ENCODE measurements around the gene RCN1.
"Not testable (repeated sequence)": the region's sequence is repeated elsewhere in the genome, so short reads cannot be mapped to it uniquely, and the experiment has no call there.

RCN1 gene

DNA sequence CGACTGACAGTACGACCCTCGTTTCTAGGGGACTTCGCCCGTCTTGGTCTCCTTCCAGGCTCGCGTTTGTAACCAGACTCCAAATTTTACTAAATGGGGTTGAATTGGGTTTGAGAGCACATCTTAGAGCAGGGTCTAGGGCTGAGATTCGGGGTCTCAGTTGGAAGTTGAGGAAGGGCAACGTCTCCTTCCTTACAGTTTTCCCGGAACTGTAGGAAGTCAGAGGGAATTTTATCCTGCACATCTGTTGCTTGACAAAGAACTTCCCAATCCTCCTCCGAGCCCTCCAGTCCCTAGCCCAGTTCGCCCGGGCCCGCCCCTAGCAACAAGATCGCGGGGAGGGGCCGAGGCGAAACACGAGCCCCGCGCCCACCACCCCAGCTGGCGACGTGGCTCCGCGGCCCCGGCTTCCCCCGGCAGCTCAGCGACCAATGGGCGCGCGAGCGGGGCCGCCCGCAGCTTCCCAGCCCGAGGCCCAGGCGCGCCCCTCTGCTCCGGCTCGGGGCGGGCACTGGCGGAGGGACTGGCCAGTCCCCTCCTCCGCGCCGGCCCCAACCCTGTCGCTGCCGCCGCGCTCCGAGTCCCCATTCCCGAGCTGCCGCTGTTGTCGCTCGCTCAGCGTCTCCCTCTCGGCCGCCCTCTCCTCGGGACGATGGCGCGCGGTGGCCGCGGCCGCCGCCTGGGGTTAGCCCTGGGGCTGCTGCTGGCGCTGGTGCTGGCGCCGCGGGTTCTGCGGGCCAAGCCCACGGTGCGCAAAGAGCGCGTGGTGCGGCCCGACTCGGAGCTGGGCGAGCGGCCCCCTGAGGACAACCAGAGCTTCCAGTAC, at the start of gene RCN1:
TSS of gene RCN1 (plus strand) at position 530 of the 826 bp plus-strand sequence. CDS start at position 653, 123 bp downstream.
- DNase-seq: peak; percentile 79

- DNase-seq: no peak
Observed at GRCh38 chr11:32043737-32044136, 47.1 kb upstream of the RCN1 start.

DNA sequence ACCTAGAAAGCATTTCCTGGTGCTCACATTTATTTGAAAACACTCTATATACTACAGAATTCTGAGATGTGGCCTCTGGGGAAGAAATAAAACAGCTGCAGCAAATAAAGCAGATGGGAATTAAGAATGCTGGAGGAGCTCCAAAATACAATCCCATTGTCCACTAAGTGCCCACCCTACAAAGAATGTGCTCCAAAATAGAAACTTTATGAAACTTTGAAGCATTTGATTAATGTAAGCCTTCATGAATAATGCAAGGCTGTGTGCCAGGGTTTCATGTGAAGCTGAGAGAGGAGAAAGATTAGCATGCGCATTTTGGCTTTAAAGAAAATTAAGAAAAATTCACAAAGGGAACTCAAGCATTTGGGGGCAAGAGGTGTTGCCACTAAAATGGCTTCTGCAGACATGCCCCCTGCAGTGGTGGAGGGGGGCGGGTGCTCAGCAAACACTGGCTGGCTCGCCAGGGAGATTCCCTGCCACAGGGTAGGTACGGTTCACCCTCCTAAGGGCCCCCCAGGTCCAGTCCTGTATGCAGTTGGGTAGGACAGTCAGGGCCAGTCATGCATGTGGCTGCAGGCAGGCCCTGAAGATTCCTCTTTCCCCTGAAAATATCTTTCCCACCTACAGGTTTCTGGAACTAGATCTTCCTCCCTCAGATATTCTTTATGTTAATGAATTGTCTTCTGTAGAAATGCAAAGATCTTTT, 46.6 kb upstream of the RCN1 start:
- no peak for DNase-seq

GRCh38 chr11:32045456-32045855, 45.4 kb upstream of the RCN1 start:
- DNase-seq: no peak

DNA sequence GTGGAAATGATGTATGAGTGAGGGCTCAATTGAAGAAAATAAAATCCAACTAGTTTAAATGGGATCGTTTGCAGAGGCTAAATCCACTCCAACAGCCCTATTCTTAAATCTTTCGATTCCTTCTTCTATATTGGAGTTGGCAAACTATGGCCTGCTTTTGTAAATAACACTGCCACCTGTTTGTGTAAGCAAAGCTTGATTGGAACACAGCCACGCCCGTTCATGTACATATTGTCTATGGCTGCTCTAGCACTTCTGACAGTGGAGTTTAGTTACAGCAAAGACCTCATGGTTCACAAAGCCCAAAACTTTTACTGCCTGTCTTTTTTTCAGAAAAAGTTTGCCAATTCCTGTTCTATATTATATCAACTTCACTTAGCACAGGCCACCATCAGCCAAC, 40.6 kb upstream of the RCN1 start:
- no peak for DNase-seq

- DNase-seq: peak; percentile 32
Observed at GRCh38 chr11:32052215-32052614, 38.7 kb upstream of the RCN1 start.

GRCh38 chr11:32053151-32053888, 37.6 kb upstream of the RCN1 start:
- DNase-seq: no peak

DNA sequence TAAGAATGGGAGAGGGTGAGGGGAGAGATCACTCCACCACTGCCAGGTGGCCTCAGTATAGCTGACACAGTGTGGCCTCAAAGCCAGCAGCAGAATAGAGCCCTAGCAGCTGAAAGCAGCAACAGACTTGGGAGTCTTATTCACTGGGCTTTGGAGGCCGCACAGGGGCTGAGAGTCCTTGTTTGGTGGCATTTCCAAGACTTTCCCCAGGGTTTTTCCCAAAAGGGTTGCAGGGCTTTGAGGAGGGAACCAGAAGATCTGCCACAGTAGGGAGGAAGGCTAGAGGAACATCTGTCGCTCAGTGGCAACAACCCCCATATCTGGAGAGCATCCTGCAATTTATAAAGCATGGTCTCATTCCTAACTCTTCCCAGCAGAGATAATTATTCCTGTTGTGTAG, 35.0 kb upstream of the RCN1 start:
- DNase-seq: no peak

DNA sequence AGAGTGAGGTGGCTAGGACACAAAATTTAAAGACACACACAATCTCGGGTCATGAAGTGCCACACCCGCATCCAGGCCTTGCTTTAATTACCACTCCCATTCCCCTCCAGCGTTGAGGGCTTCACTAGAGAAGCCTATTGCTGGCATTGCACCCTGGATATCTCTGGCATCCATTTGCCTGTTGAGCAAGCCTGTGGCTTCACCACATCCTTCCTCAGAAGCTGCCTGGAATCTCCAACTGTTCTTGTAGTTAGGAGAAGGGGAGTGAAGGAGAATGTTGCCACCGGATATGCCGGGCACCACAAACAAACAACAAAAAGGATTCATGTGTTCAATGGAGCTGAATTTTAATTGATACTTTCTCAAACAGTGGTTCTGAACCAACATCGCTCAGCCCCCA, 34.4 kb upstream of the RCN1 start:
- DNase-seq: no peak

DNA sequence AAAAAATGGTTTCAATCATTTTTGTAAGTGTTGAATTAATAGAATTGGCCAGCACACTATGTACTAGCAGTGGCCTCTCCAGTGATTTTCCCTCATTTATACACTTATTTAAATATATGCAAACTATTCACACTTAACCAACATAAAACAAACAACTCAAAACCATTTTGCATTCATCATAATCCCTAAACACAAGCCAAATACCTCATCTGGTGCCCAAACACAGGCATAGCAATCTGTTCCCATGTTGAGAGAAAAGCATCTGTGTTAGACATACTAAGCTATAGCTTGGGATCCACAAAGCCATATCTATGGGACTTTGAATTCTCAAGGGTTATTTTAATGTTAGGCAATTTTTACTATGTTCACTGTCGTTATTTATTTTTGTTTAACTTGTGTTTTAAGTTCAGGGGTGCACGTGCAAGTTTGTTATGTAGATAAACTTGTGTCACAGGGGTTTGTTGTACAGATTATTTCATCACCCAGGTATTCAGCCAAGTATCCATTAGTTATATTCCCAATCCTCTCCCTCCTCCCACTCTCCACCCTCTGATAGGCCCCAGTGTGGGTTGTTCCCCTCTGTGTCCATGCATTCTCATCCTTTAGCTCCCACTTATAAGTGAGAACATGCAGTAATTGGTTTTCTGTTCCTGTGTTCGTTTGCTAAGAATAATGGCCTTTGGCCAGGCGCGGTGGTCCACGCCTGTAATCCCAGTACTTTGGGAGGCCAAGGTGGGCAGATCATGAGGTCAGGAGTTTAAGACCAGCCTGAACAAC, 31.0 kb upstream of the RCN1 start:
- no peak for DNase-seq

DNA sequence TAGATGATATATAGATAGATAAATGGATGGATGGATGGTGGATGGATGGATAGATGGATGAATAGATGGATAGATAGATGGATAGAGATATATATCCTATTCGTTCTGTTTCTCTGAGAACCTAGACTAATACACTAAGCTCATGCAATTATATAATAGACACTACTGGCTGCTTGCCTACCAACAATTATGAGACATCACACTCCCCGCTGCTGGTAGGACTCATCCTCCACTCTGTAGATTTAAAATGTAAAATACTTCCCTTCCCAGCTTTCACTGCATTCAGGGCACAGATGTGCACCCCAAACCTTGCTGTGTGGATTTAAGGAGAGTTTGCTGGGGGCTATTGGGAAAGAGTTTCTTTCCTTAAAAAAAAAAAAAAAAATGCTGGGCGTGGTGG, 28.3 kb upstream of the RCN1 start:
- DNase-seq: no peak

DNA sequence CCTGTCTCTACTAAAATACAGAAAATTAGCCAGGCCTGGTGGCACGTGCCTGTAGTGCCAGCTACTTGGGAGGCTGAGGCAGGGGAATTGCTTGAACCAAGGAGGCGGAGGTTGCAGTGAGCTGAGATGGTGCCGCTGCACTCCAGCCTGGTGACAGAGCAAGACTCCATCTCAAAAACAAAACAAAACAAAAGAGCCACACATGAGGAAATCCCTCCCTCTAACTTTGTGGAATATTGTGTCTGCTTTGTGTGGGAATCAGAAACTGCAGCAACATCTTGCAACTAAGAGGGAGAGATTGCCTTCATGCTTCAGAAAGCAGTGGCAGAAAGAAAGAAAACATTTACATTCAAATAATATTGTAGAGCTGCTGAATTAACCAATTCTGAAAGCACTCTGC, 27.8 kb upstream of the RCN1 start:
- not testable (repeated sequence) for DNase-seq

DNA sequence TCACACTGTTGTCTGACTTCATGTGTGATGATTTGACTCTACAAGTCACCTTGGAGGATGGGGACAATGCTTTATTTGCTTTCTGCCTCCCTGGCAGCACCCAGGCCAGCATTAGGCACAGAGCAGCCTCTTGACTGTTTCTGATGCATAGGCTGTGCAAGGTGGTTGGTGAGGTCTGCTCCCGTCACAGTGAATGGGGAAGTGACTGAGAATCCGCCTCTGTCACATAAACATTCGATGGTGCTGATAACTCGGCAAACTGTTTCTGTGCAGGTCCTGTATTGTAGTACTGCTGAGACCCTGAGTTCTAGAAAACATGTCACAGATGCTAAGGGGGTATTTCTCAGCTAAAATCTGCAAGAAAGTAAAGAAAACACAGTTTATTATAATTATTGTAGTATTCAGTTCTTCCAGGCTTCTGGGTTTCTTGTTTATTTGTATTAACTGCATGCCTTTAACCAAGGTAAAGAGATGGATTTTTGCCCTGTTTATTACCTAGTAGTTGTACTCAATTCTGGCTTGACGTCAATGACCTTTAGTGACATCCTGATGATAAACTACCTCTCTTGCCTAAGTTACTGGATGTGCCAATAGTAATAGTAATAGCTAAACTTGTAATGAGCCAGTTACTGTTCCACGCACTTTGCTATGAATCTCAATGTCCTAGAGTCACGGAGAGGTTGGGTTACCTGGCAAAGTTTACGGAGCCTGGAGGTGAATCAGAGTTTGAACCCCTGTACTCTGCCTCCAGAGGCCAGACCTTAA, 24.8 kb upstream of the RCN1 start:
- DNase-seq: no peak

DNA sequence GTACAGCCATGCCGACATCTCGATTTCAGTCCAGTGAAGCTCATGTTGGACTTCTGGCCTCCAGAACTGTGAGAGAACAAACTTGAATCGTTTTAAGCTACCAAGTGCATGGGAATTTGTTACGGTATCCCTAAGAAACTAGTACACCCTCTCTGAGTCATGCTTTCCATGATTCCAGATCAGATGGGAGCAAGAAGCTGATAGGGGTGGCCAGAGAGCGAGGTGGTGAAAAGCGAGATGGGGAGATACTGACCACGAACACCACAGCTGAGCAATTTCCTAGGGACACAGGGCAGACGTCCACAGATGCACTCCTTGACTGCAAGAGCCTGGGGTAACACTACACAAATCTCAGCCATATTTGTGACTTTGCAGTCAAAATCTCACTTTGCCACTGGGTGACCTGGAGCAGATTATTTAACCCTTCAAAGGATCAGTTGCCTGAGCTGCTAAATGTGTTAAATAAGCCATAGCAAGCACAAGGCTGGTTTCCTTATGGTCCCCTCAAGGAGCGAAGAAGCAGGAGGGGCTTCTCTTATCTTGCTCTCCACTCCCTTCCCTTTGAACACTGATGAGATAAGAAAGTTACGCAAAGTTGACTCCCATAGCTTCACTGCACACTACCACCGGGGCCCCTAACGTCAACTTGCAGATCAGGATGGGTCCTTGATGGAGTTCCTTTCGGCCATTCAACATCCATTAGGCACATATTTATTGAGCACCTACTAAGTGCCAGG, 22.6 kb upstream of the RCN1 start:
- DNase-seq: no peak

- DNase-seq: no peak
Observed at GRCh38 chr11:32069361-32070058, 21.4 kb upstream of the RCN1 start.

GRCh38 chr11:32070692-32071091, 20.2 kb upstream of the RCN1 start:
- DNase-seq: no peak

- DNase-seq: no peak
Observed at GRCh38 chr11:32071811-32072210, 19.1 kb upstream of the RCN1 start.

DNA sequence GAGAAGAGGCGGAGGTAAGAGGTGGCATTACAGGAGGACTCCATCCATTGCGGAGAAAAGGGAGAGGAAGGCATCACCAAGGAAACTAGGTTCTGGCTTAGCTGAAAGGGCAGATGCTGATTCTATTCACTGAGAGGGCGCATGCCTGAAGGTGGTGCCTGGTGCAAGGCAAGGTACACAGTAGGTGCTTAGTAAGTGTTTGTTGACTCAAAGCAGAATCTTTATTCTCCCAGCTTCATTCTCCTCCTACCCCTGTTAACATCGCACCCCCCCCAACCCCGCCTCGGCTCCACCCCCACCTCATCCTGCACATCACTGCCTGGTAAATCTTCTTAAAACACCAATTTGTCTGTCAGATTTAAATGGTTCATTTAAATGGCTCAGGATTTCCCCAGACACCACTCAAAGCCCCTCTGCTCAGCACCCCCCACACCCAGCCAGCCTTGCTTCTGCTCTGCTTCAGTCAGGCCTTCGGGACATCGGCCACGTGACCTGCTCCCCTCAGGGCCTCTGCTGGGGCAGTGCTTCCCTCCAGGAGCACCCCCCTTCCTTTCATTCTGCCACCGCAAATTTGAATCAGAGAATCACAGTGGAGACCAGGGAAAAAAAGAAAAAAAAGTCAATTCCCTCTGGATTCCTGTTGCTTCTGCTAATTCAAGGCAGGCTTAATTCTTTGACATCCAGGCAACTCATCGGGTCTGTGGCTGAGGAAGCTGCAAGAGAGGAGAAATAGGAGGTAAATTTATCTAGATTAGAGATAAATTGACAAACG, 17.8 kb upstream of the RCN1 start:
- DNase-seq: no peak

DNA sequence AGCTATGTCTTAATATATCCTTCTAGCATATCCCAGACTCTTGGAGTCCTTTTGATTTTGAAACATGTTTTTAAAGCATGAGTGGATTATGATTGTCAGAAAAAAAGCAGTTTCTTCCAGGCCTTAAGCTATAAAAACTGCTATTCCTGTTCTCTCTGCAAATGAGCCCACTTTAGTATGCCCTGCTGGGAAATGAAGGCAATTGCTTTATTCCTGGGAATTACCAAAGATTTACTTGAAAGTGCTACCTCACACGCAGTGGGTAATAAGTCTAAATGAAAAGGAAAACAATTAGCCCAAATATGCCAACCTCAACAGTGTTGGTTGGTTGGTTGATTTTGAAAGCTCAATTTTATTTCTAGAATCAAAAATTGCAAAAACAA, 17.2 kb upstream of the RCN1 start:
- no peak for DNase-seq

- DNase-seq: no peak
Observed at GRCh38 chr11:32079553-32079952, 11.3 kb upstream of the RCN1 start.

All from COR-L47 (cell line).